Measurements from ENCODE around the gene SHANK2. TPM values are rescaled to one million over a fixed set of nuclear protein-coding genes. Genes with fewer than 3 reads are reported as not detected.

The SHANK2 gene
- polyA plus RNA-seq, 1 donor (not counting 4 experiments of a cell fraction or from before 2014, with no cell fraction given) = 0.22 TPM

- no peaks in the 10 kb centered on the region for H3K79me2 ChIP-seq (ENCODE audit: control insufficient read depth, insufficient read depth, low read length)
- no peaks in the 10 kb centered on the region for H3K27me3 ChIP-seq (ENCODE audit: control insufficient read depth, extremely low read depth, insufficient read depth, low read length)
- dilution Hi-C loops (cut with MboI; ENCODE audit: extremely low pct_ligation_motif_present, low sequenced_read_pairs) = no loop called here
- no peak overlapping the region for H3K4me3 ChIP-seq (ENCODE audit: control insufficient read depth in 2 of 3, extremely low read depth in 1 of 3, insufficient read depth in 2 of 3, low read depth in 1 of 3, low read length in 3 of 3)
- DNase-seq (ENCODE audit: low read depth, low spot score) (no peak), FAIRE-seq (no peak)
- H2AFZ ChIP-seq (ENCODE audit: control insufficient read depth, low read length) = peak overlapping the region; percentile 25
- H3K9ac ChIP-seq (ENCODE audit: control insufficient read depth, extremely low read depth, insufficient read depth, low read length) = no peak overlapping the region
- H3K4me2 ChIP-seq (ENCODE audit: control insufficient read depth, extremely low read depth, insufficient read depth, low read depth, low read length) = no peak overlapping the region
- no peaks in the 10 kb centered on the region for H3K9me1 ChIP-seq (ENCODE audit: control insufficient read depth, extremely low read depth, insufficient read depth, low read length)
- no peak for TF ChIP-seq EZH2 (IDR thresholded peaks at IDR 0.05; ENCODE audit: low read length)
- TF ChIP-seq, protein P1, sequence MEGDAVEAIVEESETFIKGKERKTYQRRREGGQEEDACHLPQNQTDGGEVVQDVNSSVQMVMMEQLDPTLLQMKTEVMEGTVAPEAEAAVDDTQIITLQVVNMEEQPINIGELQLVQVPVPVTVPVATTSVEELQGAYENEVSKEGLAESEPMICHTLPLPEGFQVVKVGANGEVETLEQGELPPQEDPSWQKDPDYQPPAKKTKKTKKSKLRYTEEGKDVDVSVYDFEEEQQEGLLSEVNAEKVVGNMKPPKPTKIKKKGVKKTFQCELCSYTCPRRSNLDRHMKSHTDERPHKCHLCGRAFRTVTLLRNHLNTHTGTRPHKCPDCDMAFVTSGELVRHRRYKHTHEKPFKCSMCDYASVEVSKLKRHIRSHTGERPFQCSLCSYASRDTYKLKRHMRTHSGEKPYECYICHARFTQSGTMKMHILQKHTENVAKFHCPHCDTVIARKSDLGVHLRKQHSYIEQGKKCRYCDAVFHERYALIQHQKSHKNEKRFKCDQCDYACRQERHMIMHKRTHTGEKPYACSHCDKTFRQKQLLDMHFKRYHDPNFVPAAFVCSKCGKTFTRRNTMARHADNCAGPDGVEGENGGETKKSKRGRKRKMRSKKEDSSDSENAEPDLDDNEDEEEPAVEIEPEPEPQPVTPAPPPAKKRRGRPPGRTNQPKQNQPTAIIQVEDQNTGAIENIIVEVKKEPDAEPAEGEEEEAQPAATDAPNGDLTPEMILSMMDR (optimal IDR thresholded peaks at IDR 0.05 in 1 of 3, IDR thresholded peaks at IDR 0.05 in 1 of 3, conservative IDR thresholded peaks at IDR 0.05 in 1 of 3; ENCODE audit: extremely low read depth in 1 of 3, insufficient read depth in 2 of 3, low read length in 3 of 3) = no peak
- peaks cover 40% of the 10 kb centered on the region for H3K4me1 ChIP-seq (ENCODE audit: control insufficient read depth, extremely low read depth, insufficient read depth, low read length)
- H3K9me3 ChIP-seq (ENCODE audit: control insufficient read depth, low read depth, low read length) = no peaks in the 10 kb centered on the region
- H4K20me1 ChIP-seq (ENCODE audit: control insufficient read depth, extremely low read depth, insufficient read depth, low read length) = no peaks in the 10 kb centered on the region
- no peak overlapping the region for H3K27ac ChIP-seq (ENCODE audit: control insufficient read depth, insufficient read depth, low read length)
- no peaks in the 10 kb centered on the region for H3K36me3 ChIP-seq (ENCODE audit: control insufficient read depth in 2 of 2, extremely low read depth in 1 of 2, insufficient read depth in 2 of 2, low read length in 2 of 2)
These were observed 30.4 kb upstream of the SHANK2 start for GRCh38 chr11:71282581-71283351.

DNA sequence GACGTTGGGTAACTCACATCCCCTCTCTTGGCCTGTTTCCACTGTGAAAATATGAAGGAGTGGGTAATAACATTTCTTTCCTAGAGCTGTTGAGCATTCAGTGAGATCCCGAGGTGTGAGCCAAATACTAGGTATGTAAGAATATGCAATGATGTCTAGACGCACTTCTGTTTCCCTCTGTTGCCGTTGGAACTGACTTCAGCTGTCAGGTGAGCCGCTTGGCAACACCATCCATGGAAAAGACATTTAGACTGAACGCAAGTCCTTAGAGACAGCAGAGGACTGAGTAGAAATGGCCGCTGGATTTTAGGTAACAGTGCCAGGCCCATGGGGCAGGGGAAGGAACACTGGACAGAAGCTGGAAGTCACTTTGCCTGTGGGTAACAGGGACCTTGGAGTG lies 29.5 kb upstream of the SHANK2 start:
- DNase-seq (ENCODE audit: low read depth, low spot score) (no peak), FAIRE-seq (no peak)
- TF ChIP-seq EZH2 (IDR thresholded peaks at IDR 0.05; ENCODE audit: low read length) = no peak
- TF ChIP-seq, protein P1 (optimal IDR thresholded peaks at IDR 0.05 in 1 of 3, IDR thresholded peaks at IDR 0.05 in 1 of 3, conservative IDR thresholded peaks at IDR 0.05 in 1 of 3; ENCODE audit: extremely low read depth in 1 of 3, insufficient read depth in 2 of 3, low read length in 3 of 3) = no peak
- Histone ChIP-seq H3K9me1 (ENCODE audit: control insufficient read depth, extremely low read depth, insufficient read depth, low read length) (no peaks in the 10 kb centered on the region), H3K4me3 (ENCODE audit: control insufficient read depth in 2 of 3, extremely low read depth in 1 of 3, insufficient read depth in 2 of 3, low read depth in 1 of 3, low read length in 3 of 3) (no peak overlapping the region), H3K9me3 (ENCODE audit: control insufficient read depth, low read depth, low read length) (no peaks in the 10 kb centered on the region), H3K9ac (ENCODE audit: control insufficient read depth, extremely low read depth, insufficient read depth, low read length) (no peak overlapping the region), H3K27ac (ENCODE audit: control insufficient read depth, insufficient read depth, low read length) (no peak overlapping the region), H2AFZ (ENCODE audit: control insufficient read depth, low read length) (no peak overlapping the region), H4K20me1 (ENCODE audit: control insufficient read depth, extremely low read depth, insufficient read depth, low read length) (no peaks in the 10 kb centered on the region), H3K36me3 (ENCODE audit: control insufficient read depth in 2 of 2, extremely low read depth in 1 of 2, insufficient read depth in 2 of 2, low read length in 2 of 2) (no peaks in the 10 kb centered on the region), H3K4me1 (ENCODE audit: control insufficient read depth, extremely low read depth, insufficient read depth, low read length) (peaks cover 32% of the 10 kb centered on the region), H3K79me2 (ENCODE audit: control insufficient read depth, insufficient read depth, low read length) (no peaks in the 10 kb centered on the region), H3K27me3 (ENCODE audit: control insufficient read depth, extremely low read depth, insufficient read depth, low read length) (no peaks in the 10 kb centered on the region), H3K4me2 (ENCODE audit: control insufficient read depth, extremely low read depth, insufficient read depth, low read depth, low read length) (no peak overlapping the region)
- dilution Hi-C loops (cut with MboI; ENCODE audit: extremely low pct_ligation_motif_present, low sequenced_read_pairs) = no loop called here
